GM20000 (cell line): ENCODE measurements around the gene NMB.

Source experiments
- DNase-seq: peaks from one replicate; pipeline ENCODE4 v3.0.0; 2012; ENCODE audit warnings: low spot score
- TF ChIP-seq, protein P1 (sequence below): IDR thresholded peaks from 2 replicates; pipeline ENCODE4 v1.5.1; 2012; ENCODE audit warnings: mild to moderate bottlenecking, control low read depth; ENCODE audit errors: extremely low read depth, missing control alignments

NMB gene

DNA sequence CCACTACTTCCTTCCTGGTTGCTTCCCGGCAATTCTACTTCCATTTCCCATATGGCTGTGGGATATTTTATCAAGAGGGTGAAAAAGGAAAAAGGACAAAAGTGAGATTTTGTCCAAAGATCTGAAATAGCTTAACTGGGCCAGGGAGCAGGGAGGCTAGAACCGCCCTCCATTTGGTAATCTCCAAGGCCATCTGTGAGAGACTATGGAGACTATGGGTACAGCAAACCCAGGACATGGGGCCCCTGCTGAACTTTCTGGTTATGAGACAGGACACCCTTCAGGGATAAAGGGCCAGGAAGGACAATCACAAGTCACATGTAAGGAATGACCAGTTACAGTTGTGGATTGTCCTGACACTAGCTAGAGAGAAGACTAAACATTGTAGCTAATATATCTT, 32.9 kb downstream of the NMB start:
- DNase-seq, result no peak
- TF ChIP-seq, protein P1, sequence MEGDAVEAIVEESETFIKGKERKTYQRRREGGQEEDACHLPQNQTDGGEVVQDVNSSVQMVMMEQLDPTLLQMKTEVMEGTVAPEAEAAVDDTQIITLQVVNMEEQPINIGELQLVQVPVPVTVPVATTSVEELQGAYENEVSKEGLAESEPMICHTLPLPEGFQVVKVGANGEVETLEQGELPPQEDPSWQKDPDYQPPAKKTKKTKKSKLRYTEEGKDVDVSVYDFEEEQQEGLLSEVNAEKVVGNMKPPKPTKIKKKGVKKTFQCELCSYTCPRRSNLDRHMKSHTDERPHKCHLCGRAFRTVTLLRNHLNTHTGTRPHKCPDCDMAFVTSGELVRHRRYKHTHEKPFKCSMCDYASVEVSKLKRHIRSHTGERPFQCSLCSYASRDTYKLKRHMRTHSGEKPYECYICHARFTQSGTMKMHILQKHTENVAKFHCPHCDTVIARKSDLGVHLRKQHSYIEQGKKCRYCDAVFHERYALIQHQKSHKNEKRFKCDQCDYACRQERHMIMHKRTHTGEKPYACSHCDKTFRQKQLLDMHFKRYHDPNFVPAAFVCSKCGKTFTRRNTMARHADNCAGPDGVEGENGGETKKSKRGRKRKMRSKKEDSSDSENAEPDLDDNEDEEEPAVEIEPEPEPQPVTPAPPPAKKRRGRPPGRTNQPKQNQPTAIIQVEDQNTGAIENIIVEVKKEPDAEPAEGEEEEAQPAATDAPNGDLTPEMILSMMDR, result no peak

DNA sequence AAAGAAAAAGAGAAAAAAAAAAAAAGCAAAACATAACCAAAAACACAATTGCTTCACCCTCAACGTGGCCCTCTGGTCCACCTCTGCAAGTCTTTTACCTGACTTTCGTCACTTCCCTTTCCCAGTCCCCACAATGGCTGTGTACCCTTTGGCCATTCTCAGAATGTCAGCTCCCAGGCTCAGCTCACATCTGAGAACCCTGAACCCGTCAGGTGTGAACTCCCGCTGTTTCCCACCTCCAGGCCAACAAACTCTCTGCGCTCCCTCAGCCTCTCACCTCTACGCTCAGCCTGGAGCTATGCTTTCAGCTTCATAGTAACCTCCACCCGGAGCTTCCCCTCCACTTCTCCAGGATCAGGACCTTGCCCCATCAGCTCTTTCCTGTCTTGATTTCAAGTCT, 33.6 kb downstream of the NMB start:
- TF ChIP-seq, protein P1, result no peak
- no peak for DNase-seq

DNA sequence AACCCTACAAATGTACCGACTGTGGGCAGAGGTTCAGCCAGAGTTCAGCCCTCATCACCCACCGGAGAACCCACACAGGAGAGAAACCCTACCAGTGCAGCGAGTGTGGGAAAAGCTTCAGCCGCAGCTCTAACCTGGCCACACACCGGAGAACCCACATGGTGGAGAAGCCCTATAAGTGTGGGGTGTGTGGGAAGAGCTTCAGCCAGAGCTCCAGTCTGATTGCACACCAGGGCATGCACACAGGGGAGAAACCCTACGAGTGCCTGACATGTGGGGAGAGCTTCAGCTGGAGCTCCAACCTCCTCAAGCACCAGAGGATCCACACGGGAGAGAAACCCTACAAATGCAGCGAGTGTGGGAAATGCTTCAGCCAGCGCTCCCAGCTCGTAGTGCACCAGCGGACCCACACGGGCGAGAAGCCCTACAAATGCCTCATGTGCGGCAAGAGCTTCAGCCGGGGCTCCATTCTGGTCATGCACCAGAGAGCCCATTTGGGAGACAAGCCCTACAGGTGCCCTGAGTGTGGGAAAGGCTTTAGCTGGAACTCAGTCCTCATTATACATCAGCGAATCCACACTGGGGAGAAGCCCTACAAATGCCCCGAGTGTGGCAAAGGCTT, 36.5 kb downstream of the NMB start:
- DNase-seq, result no peak
- TF ChIP-seq, protein P1, result no peak

DNA sequence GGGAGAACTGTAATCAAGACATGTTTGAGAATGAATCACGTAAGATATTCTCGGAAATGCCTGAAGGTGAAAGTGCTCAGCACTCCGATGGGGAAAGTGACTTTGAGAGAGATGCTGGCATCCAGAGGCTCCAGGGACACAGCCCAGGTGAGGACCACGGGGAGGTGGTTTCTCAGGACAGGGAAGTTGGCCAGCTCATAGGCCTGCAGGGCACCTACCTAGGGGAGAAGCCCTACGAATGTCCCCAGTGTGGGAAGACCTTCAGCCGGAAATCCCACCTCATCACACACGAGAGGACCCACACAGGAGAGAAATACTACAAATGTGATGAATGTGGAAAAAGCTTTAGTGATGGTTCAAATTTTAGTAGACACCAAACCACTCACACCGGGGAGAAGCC, 37.4 kb downstream of the NMB start:
- TF ChIP-seq, protein P1, result no peak

DNA sequence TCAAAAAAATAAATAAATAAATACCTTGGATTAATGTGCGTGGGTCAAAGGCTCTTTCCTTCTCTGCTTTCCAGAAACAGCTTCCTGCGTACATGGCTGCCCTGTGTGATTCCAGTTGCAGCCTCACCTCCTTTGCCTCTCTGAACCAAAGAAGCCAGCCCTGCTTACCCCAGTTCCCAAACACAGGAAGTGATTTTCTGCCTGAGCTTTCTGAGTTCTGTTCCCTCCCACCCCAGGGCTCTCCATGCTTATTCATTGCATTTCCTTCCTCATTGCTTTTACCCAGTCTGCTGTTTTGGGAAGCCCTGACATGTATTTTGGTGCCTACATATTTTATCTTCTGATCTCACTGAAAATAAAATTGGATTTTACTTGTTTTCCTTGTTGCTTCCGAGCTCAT, 41.8 kb downstream of the NMB start:
- no peak for DNase-seq
- TF ChIP-seq, protein P1, result no peak

More for the DNA sequence above, 37.4 kb downstream of the NMB start:
- no peak for DNase-seq

DNA sequence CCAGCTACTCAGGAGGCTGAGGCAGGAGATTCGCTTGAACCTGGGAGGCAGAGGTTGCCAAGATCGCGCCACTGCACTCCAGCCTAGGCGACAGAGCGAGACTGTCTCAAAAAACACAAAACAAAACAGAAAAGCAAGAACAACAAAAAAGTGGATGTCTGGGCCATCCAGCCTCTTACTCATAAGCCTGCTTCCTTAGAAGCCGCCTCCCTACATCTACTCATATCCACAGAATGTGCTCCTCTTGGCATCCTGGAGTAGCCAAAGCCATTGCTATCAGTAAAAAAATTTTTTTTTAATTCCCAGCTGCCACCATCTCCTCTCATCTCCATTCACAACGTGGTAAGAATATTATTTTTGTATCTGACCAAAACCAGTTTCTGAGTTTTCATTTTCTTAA, 46.4 kb downstream of the NMB start:
- TF ChIP-seq, protein P1, result no peak

DNA sequence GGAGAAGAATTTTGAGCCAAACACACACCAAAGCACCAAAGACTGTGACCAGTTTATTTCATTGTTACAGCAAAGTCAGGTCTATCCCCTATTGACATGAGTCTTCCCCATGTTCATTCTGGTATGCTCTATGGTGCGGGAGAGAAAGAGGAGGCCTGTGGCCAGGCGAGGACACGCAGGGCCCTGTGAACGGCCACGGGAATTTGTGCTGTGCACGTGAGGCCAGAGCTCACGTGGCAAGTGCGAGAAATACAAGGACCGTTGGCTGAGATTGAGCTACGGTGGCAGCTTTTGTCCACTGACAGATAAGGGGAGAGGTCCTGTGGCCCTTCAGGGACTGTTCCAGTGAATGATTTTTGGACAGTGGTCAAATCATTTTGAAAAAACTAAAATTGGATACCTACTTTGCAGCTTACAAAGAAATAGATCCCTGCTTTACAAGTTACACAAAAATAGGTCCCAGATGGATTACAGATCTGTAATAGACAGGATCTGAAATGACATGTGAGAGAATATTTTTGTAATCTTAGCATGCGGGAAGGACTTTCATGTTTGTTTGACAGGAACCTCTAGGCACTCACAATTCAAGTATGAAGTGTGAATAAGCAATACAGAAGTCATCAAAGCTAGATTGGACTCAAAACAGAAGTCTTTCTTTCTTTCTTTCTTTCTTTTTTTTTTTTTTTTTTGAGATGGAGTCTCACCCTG, 48.0 kb downstream of the NMB start:
- DNase-seq, result no peak

More for the DNA sequence above, 46.4 kb downstream of the NMB start:
- no peak for DNase-seq

More for the DNA sequence above, 48.0 kb downstream of the NMB start:
- TF ChIP-seq, protein P1, result no peak
